Spleen (tissue), 11 donors: ENCODE measurements around the gene STK10. TPM values are rescaled to one million over a fixed set of nuclear protein-coding genes. Genes with fewer than 3 reads are reported as not detected.
A peak's percentile ranks its signal among the peaks of the same experiment; 100 is the strongest.

Experiments
- DNase-seq: peaks from one replicate; pipeline ENCODE4 v3.0.0-alpha.2; 2020
- H3K27ac ChIP-seq, 8 donors: fragments of 200-600 bp; sonication (generic) in 7 of 8; 1 replicate in 4 of 8; 2 replicates in 4 of 8; pipeline versions ENCODE4 v1.5.0 to v1.8.0; 2016 to 2021; ENCODE audit warnings: inconsistent platforms in 4 of 8, mild to moderate bottlenecking in 4 of 8, moderate library complexity in 1 of 8
- H3K27me3 ChIP-seq, 7 donors: fragments of 200-600 bp; sonication (generic) in 6 of 7; replicated peaks in 1 of 7; 1 replicate in 4 of 7; 2 replicates in 3 of 7; pipeline versions ENCODE4 v1.5.0 to v1.8.0; 2016 to 2021; ENCODE audit warnings: inconsistent platforms in 3 of 7, mild to moderate bottlenecking in 1 of 7
- H3K36me3 ChIP-seq, 6 donors: fragments of 200-600 bp; sonication (generic) in 5 of 6; 1 replicate in 4 of 6; 2 replicates in 2 of 6; pipeline versions ENCODE4 v1.5.0 to v1.8.0; 2016 to 2021; ENCODE audit warnings: inconsistent platforms in 2 of 6
- H3K4me1 ChIP-seq, 6 donors: fragments of 200-600 bp; sonication (generic) in 5 of 6; 1 replicate in 3 of 6; 2 replicates in 3 of 6; pipeline versions ENCODE4 v1.5.0 to v1.8.0; 2016 to 2021; ENCODE audit warnings: inconsistent platforms in 3 of 6
- H3K4me3 ChIP-seq, 8 donors: fragments of 200-600 bp; sonication (generic) in 7 of 8; 1 replicate in 4 of 8; 2 replicates in 4 of 8; pipeline versions ENCODE4 v1.5.0 to v1.8.0; 2016 to 2021; ENCODE audit warnings: inconsistent platforms in 4 of 8, mild to moderate bottlenecking in 4 of 8, moderate library complexity in 2 of 8
- H3K9me3 ChIP-seq, 8 donors: fragments of 200-600 bp; sonication (generic) in 7 of 8; 1 replicate in 4 of 8; 2 replicates in 4 of 8; pipeline versions ENCODE4 v1.5.0 to v1.8.0; 2016 to 2021; ENCODE audit warnings: inconsistent platforms in 4 of 8
- CTCF ChIP-seq, 11 experiments: fragments of 200-600 bp in 7 of 11; fragments of 450-650 bp in 4 of 11; sonication (generic) in 4 of 11; IDR thresholded peaks in 8 of 11; conservative IDR thresholded peaks in 3 of 11; 1 replicate in 7 of 11; 2 replicates in 4 of 11; pipeline versions ENCODE4 v1.4.0 to v1.8.0; 2016 to 2021; ENCODE audit warnings: antibody characterized with exemption in 11 of 11, inconsistent platforms in 4 of 11, mild to moderate bottlenecking in 1 of 11
- POLR2A ChIP-seq, 3 donors: fragments of 450-650 bp; IDR thresholded peaks; one replicate each; pipeline ENCODE4 v1.5.1; 2017; ENCODE audit warnings: antibody characterized with exemption in 3 of 3, mild to moderate bottlenecking in 1 of 3
- POLR2AphosphoS5 ChIP-seq, 3 donors: sonication (generic); formaldehyde crosslinking; IDR thresholded peaks; one replicate each; pipeline ENCODE4 v1.5.1; 2017; ENCODE audit warnings: antibody characterized with exemption in 3 of 3
- WGBS, 5 donors: extraction: QIAGEN DNeasy Blood & Tissue Kit in 3 of 5; methylation state at CpG; one replicate each; pipeline versions ENCODE4 v1.1.5 to v1.1.7; 2013 to 2018; 5-methylcytosine and 5-hydroxymethylcytosine counted together
- intact Hi-C: fragments of 100-400 bp; cut with DNase I; formaldehyde crosslinking; loops from one replicate; pipeline ENCODE4 v1.15.0; 2023; ENCODE audit warnings: low total_unique reads
- polyA plus RNA-seq, 3 donors: library from polyadenylated mRNA; stranded (reverse); fragments of 200-250 nt; gene quantifications; one replicate each; pipeline ENCODE4 v1.2.1, GENCODE V29; 2013
- total RNA-seq, 7 donors: library from RNA; depleted of rRNA in 3 of 7; stranded (reverse); fragments of >200 nt in 3 of 7; fragmentation: NEBNext Ultra II Directional in 4 of 7; extraction: Animal tissue kit (Norgen Biotek cat#: 25700) in 4 of 7; gene quantifications; one replicate each; pipeline versions ENCODE4 v1.1.0 to v1.2.1, GENCODE V29; 2016 to 2021
- donor health status: healthy with polysubstance abuse.
- donor health status: DM: no; HTN: no; CAD: no; lungs with moderate emphysema.
- donor health status: DM: no; HTN: no; CAD: no.
- donor health status: Bipolar disorder and iron deficiency.
- donor health status: healthy.
- donor health status: DM: no; HTN: no; CAD: no.
- donor health status: DM: yes; HTN: yes; CAD: no.

The STK10 gene
- total and polyA plus RNA-seq, 10 donors = 34.0 to 290 (median 168) TPM

GRCh38 chr5:172064766-172065165 lies 123.3 kb downstream of the STK10 start:
- no peak for DNase-seq
- Histone ChIP-seq H3K9me3 (no peaks in the 10 kb centered on the region), H3K4me1 (peaks cover 0 to 56% (median 32%) of the 10 kb centered on the region in 6 donors), H3K36me3 (peaks cover 3 to 100% (median 64%) of the 10 kb centered on the region in 6 donors), H3K27ac (no peak overlapping the region), H3K27me3 (no peaks in the 10 kb centered on the region), H3K4me3 (no peak overlapping the region)
- WGBS, 5 donors = 84 to 95% (median 92%) methylated on average over 9 of the region's 9 CpGs
- intact Hi-C loops = no loop called here
- TF ChIP-seq CTCF (IDR thresholded peaks at IDR 0.05 in 8 of 11, conservative IDR thresholded peaks at IDR 0.05 in 3 of 11) (no peak), POLR2A (IDR thresholded peaks at IDR 0.05) (no peak)

GRCh38 chr5:172064358-172064757 lies 123.7 kb downstream of the STK10 start:
- TF ChIP-seq POLR2AphosphoS5 (IDR thresholded peaks at IDR 0.05) (no peak), POLR2A (IDR thresholded peaks at IDR 0.05) (no peak)
- 92 to 97% (median 93%) methylated on average over 5 of the region's 5 CpGs for WGBS, 5 donors
- intact Hi-C loops = no loop called here
- Histone ChIP-seq H3K36me3 (peaks cover 3 to 100% (median 68%) of the 10 kb centered on the region in 6 donors), H3K27me3 (no peaks in the 10 kb centered on the region), H3K27ac (no peak overlapping the region), H3K4me1 (peaks cover 0 to 52% (median 31%) of the 10 kb centered on the region in 6 donors), H3K4me3 (no peak overlapping the region), H3K9me3 (no peaks in the 10 kb centered on the region)
- no peak for DNase-seq

GRCh38 chr5:172063463-172064235 lies 124.4 kb downstream of the STK10 start:
- peaks cover 3 to 100% (median 75%) of the 10 kb centered on the region in 6 donors for H3K36me3 ChIP-seq

GRCh38 chr5:172059661-172060100 lies 128.3 kb downstream of the STK10 start:
- peaks cover 0 to 5% (median 0%) of the 10 kb centered on the region in 6 donors for H3K4me1 ChIP-seq
- TF ChIP-seq POLR2A (IDR thresholded peaks at IDR 0.05) (no peak), CTCF (IDR thresholded peaks at IDR 0.05 in 8 of 11, conservative IDR thresholded peaks at IDR 0.05 in 3 of 11) (peak in 10 of 11 experiments; percentile 8 to 59 (median 34)), POLR2AphosphoS5 (IDR thresholded peaks at IDR 0.05) (peak in 1 of 3 donors; percentile 21)
- H3K27ac ChIP-seq = no peak overlapping the region
- no peaks in the 10 kb centered on the region for H3K27me3 ChIP-seq
- intact Hi-C loops = no loop called here
- no peak for DNase-seq
- 67 to 82% (median 77%) methylated on average over 5 of the region's 5 CpGs for WGBS, 5 donors
- no peak overlapping the region for H3K4me3 ChIP-seq
- H3K9me3 ChIP-seq = no peaks in the 10 kb centered on the region
- H3K36me3 ChIP-seq = peaks cover 4 to 100% (median 95%) of the 10 kb centered on the region in 6 donors

More at GRCh38 chr5:172063463-172064235, 124.4 kb downstream of the STK10 start:
- TF ChIP-seq CTCF (IDR thresholded peaks at IDR 0.05 in 8 of 11, conservative IDR thresholded peaks at IDR 0.05 in 3 of 11) (no peak), POLR2AphosphoS5 (IDR thresholded peaks at IDR 0.05) (no peak), POLR2A (IDR thresholded peaks at IDR 0.05) (no peak)
- no peak for DNase-seq
- Histone ChIP-seq H3K27me3 (no peaks in the 10 kb centered on the region), H3K4me1 (peaks cover 0 to 44% (median 29%) of the 10 kb centered on the region in 6 donors), H3K9me3 (no peaks in the 10 kb centered on the region), H3K4me3 (no peak overlapping the region), H3K27ac (no peak overlapping the region)
- WGBS, 5 donors = 85 to 91% (median 91%) methylated on average over 15 of the region's 15 CpGs
- intact Hi-C loops = no loop called here
